Measurements from ENCODE around the gene ASB10.

Gene ASB10

GRCh38 chr7:151133266-151133985 lies 53.6 kb downstream of the ASB10 start:
- Histone ChIP-seq H3K4me1 (ENCODE audit: control insufficient read depth, insufficient read depth, low read length) (no peaks in the 10 kb centered on the region), H3K27me3 (ENCODE audit: control insufficient read depth, insufficient read depth, low read length) (no peaks in the 10 kb centered on the region), H3K4me3 (ENCODE audit: low read length) (no peak overlapping the region), H3K36me3 (ENCODE audit: control insufficient read depth, insufficient read depth, low read length) (peaks cover 31% of the 10 kb centered on the region), H3K27ac (ENCODE audit: low read depth, low read length) (no peak overlapping the region), H3K9ac (ENCODE audit: low read length) (no peak overlapping the region)

- Histone ChIP-seq H3K4me1 (ENCODE audit: control insufficient read depth, insufficient read depth, low read length) (no peaks in the 10 kb centered on the region), H3K9ac (ENCODE audit: low read length) (no peak overlapping the region), H3K4me3 (ENCODE audit: low read length) (no peak overlapping the region), H3K27me3 (ENCODE audit: control insufficient read depth, insufficient read depth, low read length) (no peaks in the 10 kb centered on the region), H3K36me3 (ENCODE audit: control insufficient read depth, insufficient read depth, low read length) (peaks cover 37% of the 10 kb centered on the region), H3K27ac (ENCODE audit: low read depth, low read length) (no peak overlapping the region)
Observed at GRCh38 chr7:151132461-151133205, 54.4 kb downstream of the ASB10 start.

- H3K27ac ChIP-seq (ENCODE audit: low read depth, low read length): no peak overlapping the region
Observed at GRCh38 chr7:151131592-151132293, 55.3 kb downstream of the ASB10 start.

GRCh38 chr7:151131224-151131591 lies 55.8 kb downstream of the ASB10 start:
- H3K27me3 ChIP-seq (ENCODE audit: control insufficient read depth, insufficient read depth, low read length): no peaks in the 10 kb centered on the region
- no peak overlapping the region for H3K27ac ChIP-seq (ENCODE audit: low read depth, low read length)
- H3K9ac ChIP-seq (ENCODE audit: low read length): no peak overlapping the region
- H3K4me3 ChIP-seq (ENCODE audit: low read length): no peak overlapping the region
- H3K36me3 ChIP-seq (ENCODE audit: control insufficient read depth, insufficient read depth, low read length): peaks cover 37% of the 10 kb centered on the region
- H3K4me1 ChIP-seq (ENCODE audit: control insufficient read depth, insufficient read depth, low read length): no peaks in the 10 kb centered on the region

More at GRCh38 chr7:151131592-151132293, 55.3 kb downstream of the ASB10 start:
- Histone ChIP-seq H3K4me3 (ENCODE audit: low read length) (no peak overlapping the region), H3K27me3 (ENCODE audit: control insufficient read depth, insufficient read depth, low read length) (no peaks in the 10 kb centered on the region), H3K36me3 (ENCODE audit: control insufficient read depth, insufficient read depth, low read length) (peaks cover 37% of the 10 kb centered on the region), H3K4me1 (ENCODE audit: control insufficient read depth, insufficient read depth, low read length) (no peaks in the 10 kb centered on the region), H3K9ac (ENCODE audit: low read length) (no peak overlapping the region)

GRCh38 chr7:151130741-151131157 lies 56.3 kb downstream of the ASB10 start:
- Histone ChIP-seq H3K36me3 (ENCODE audit: control insufficient read depth, insufficient read depth, low read length) (peaks cover 34% of the 10 kb centered on the region), H3K4me3 (ENCODE audit: low read length) (no peak overlapping the region), H3K27me3 (ENCODE audit: control insufficient read depth, insufficient read depth, low read length) (no peaks in the 10 kb centered on the region), H3K9ac (ENCODE audit: low read length) (no peak overlapping the region), H3K27ac (ENCODE audit: low read depth, low read length) (no peak overlapping the region), H3K4me1 (ENCODE audit: control insufficient read depth, insufficient read depth, low read length) (no peaks in the 10 kb centered on the region)

- Histone ChIP-seq H3K27ac (ENCODE audit: low read depth, low read length) (no peak overlapping the region), H3K36me3 (ENCODE audit: control insufficient read depth, insufficient read depth, low read length) (peaks cover 30% of the 10 kb centered on the region), H3K27me3 (ENCODE audit: control insufficient read depth, insufficient read depth, low read length) (no peaks in the 10 kb centered on the region), H3K9ac (ENCODE audit: low read length) (no peak overlapping the region), H3K4me1 (ENCODE audit: control insufficient read depth, insufficient read depth, low read length) (no peaks in the 10 kb centered on the region), H3K4me3 (ENCODE audit: low read length) (no peak overlapping the region)
Observed at GRCh38 chr7:151129960-151130591, 57.0 kb downstream of the ASB10 start.

- H3K27me3 ChIP-seq (ENCODE audit: control insufficient read depth, insufficient read depth, low read length): no peaks in the 10 kb centered on the region
- no peak overlapping the region for H3K4me3 ChIP-seq (ENCODE audit: low read length)
- peaks cover 24% of the 10 kb centered on the region for H3K36me3 ChIP-seq (ENCODE audit: control insufficient read depth, insufficient read depth, low read length)
- no peak overlapping the region for H3K9ac ChIP-seq (ENCODE audit: low read length)
- H3K4me1 ChIP-seq (ENCODE audit: control insufficient read depth, insufficient read depth, low read length): no peaks in the 10 kb centered on the region
- no peak overlapping the region for H3K27ac ChIP-seq (ENCODE audit: low read depth, low read length)
Observed at GRCh38 chr7:151129117-151129959, 57.7 kb downstream of the ASB10 start.

- H3K4me3 ChIP-seq (ENCODE audit: low read length): no peak overlapping the region
- H3K4me1 ChIP-seq (ENCODE audit: control insufficient read depth, insufficient read depth, low read length): no peaks in the 10 kb centered on the region
- H3K9ac ChIP-seq (ENCODE audit: low read length): no peak overlapping the region
- H3K27me3 ChIP-seq (ENCODE audit: control insufficient read depth, insufficient read depth, low read length): no peaks in the 10 kb centered on the region
- H3K36me3 ChIP-seq (ENCODE audit: control insufficient read depth, insufficient read depth, low read length): peaks cover 24% of the 10 kb centered on the region
- no peak overlapping the region for H3K27ac ChIP-seq (ENCODE audit: low read depth, low read length)
Observed at GRCh38 chr7:151128716-151129115, 58.3 kb downstream of the ASB10 start.

- no peaks in the 10 kb centered on the region for H3K27me3 ChIP-seq (ENCODE audit: control insufficient read depth, insufficient read depth, low read length)
- H3K4me3 ChIP-seq (ENCODE audit: low read length): no peak overlapping the region
- peaks cover 24% of the 10 kb centered on the region for H3K36me3 ChIP-seq (ENCODE audit: control insufficient read depth, insufficient read depth, low read length)
- H3K4me1 ChIP-seq (ENCODE audit: control insufficient read depth, insufficient read depth, low read length): no peaks in the 10 kb centered on the region
- no peak overlapping the region for H3K9ac ChIP-seq (ENCODE audit: low read length)
- H3K27ac ChIP-seq (ENCODE audit: low read depth, low read length): no peak overlapping the region
Observed at GRCh38 chr7:151128144-151128543, 58.9 kb downstream of the ASB10 start.

- H3K4me3 ChIP-seq (ENCODE audit: low read length): no peak overlapping the region
- H3K9ac ChIP-seq (ENCODE audit: low read length): no peak overlapping the region
- no peak overlapping the region for H3K27ac ChIP-seq (ENCODE audit: low read depth, low read length)
- H3K4me1 ChIP-seq (ENCODE audit: control insufficient read depth, insufficient read depth, low read length): no peaks in the 10 kb centered on the region
- no peaks in the 10 kb centered on the region for H3K27me3 ChIP-seq (ENCODE audit: control insufficient read depth, insufficient read depth, low read length)
- H3K36me3 ChIP-seq (ENCODE audit: control insufficient read depth, insufficient read depth, low read length): peaks cover 25% of the 10 kb centered on the region
Observed at GRCh38 chr7:151126491-151127137, 60.4 kb downstream of the ASB10 start.

GRCh38 chr7:151125846-151126481 lies 61.1 kb downstream of the ASB10 start:
- Histone ChIP-seq H3K36me3 (ENCODE audit: control insufficient read depth, insufficient read depth, low read length) (peaks cover 29% of the 10 kb centered on the region), H3K27me3 (ENCODE audit: control insufficient read depth, insufficient read depth, low read length) (no peaks in the 10 kb centered on the region), H3K27ac (ENCODE audit: low read depth, low read length) (no peak overlapping the region), H3K9ac (ENCODE audit: low read length) (no peak overlapping the region), H3K4me3 (ENCODE audit: low read length) (peak overlapping the region; percentile 19), H3K4me1 (ENCODE audit: control insufficient read depth, insufficient read depth, low read length) (no peaks in the 10 kb centered on the region)

All from rectal smooth muscle tissue (tissue), 1 donor.